Measurements from ENCODE around the gene PRPF19. TPM values are rescaled to one million over a fixed set of nuclear protein-coding genes. Genes with fewer than 3 reads are reported as not detected.

Gene PRPF19
- total RNA-seq, 1 experiment from 2014 or later: 115 TPM

DNA sequence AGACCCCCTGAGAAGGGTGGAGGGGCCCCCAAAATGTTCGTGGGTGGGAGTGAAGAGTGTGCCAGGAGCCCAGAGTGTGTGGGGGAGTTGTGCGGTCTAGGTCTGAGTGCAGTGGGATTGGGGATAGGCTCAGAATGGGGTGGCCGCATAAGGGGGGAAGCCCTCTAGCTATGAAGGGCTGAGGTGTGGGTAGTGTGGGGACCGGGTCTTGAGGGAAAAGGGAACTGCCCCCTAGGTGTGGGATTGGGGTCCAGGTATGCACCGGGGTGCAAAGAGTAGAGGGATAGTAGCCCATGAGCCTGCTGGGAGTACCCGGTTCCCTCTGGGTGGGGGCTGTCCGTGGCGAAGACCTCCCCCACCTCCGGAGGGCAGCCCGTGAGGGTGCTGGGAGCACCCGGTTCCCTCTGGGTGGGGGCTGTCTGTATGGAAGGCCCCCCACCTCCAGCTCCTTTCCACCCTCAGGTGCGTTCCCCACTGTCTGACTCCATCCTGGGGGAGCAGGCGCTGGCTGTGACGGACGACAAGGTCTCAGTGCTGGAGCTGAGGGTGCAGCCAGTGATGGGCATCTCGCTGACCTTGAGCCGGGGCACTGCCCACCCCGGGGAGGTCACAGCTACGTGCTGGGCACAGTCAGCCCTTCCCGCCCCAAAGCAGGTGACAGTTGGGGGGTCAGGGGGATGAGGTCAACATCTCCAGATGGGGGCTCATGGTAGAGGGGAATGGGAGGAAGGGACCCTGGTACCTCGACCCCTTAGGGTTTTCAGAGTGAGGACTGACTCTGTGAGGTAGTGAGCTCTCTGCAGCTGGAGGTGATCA lies 28.6 kb upstream of the PRPF19 start:
- H3K4me3 Mint-ChIP-seq (ENCODE audit: unreplicated experiment): no peak overlapping the region
- TF ChIP-seq, protein P1, sequence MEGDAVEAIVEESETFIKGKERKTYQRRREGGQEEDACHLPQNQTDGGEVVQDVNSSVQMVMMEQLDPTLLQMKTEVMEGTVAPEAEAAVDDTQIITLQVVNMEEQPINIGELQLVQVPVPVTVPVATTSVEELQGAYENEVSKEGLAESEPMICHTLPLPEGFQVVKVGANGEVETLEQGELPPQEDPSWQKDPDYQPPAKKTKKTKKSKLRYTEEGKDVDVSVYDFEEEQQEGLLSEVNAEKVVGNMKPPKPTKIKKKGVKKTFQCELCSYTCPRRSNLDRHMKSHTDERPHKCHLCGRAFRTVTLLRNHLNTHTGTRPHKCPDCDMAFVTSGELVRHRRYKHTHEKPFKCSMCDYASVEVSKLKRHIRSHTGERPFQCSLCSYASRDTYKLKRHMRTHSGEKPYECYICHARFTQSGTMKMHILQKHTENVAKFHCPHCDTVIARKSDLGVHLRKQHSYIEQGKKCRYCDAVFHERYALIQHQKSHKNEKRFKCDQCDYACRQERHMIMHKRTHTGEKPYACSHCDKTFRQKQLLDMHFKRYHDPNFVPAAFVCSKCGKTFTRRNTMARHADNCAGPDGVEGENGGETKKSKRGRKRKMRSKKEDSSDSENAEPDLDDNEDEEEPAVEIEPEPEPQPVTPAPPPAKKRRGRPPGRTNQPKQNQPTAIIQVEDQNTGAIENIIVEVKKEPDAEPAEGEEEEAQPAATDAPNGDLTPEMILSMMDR (IDR thresholded peaks at IDR 0.05; ENCODE audit: unreplicated experiment): no peak
- H3K27me3 Mint-ChIP-seq (ENCODE audit: insufficient read depth, unreplicated experiment): peaks cover 7% of the 10 kb centered on the region
- POLR2A ChIA-PET: no interaction called here
- H3K9me3 Mint-ChIP-seq (ENCODE audit: unreplicated experiment): no peaks in the 10 kb centered on the region
- H3K27ac Mint-ChIP-seq (ENCODE audit: low read depth, unreplicated experiment): no peak overlapping the region
- DNase-seq (ENCODE audit: unreplicated experiment): no peak
- no peaks in the 10 kb centered on the region for H3K4me1 Mint-ChIP-seq (ENCODE audit: insufficient read depth, unreplicated experiment)
- no TSS peak for BruUV-seq (replicated peaks)
- intact Hi-C loops (cut with micrococcal nuclease): no loop called here
- CTCF ChIA-PET: interaction anchor here (0.6 to 1.2 kb wide), 3 partner anchors 36 to 649 kb away, joined by 3 read pairs; no protein-coding TSS in a partner anchor
- H3K36me3 Mint-ChIP-seq (ENCODE audit: insufficient read depth, unreplicated experiment): peaks cover 6% of the 10 kb centered on the region

DNA sequence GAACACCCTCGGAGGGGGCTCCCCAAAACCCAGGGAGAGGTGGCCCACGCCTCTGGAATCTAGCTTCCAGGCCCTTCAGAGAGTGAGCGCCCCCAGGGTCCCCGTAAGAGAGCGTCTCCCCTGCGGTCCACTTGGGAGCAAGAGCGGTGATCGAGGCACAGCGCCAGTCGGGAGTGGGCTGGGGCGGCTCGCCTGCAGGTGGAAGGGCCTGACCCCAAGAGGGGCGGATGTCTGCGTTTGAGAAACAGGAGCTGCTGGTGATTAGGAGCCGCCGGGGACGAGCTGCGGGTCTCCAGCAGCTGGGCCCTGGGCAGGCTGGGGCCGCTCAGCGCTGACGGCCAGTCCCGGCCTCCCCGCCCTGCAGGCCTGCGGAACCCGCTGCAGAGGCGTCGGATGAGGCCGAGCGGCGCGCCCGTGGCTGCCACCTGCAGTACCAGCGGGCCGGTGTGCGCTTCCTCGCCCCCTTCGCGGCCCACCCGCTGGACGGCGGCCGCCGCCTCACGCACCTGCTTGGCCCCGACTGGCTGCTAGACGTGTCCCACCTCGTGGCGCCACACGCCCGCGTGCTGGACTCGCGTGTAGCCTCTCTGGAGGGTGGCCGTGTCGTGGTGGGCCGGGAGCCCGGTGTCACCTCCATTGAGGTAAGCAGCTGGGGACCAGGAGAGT lies 27.9 kb upstream of the PRPF19 start:
- H3K36me3 Mint-ChIP-seq (ENCODE audit: insufficient read depth, unreplicated experiment): peaks cover 6% of the 10 kb centered on the region
- H3K27me3 Mint-ChIP-seq (ENCODE audit: insufficient read depth, unreplicated experiment): peaks cover 5% of the 10 kb centered on the region
- intact Hi-C loops (cut with micrococcal nuclease): no loop called here
- H3K4me3 Mint-ChIP-seq (ENCODE audit: unreplicated experiment): no peak overlapping the region
- H3K9me3 Mint-ChIP-seq (ENCODE audit: unreplicated experiment): no peaks in the 10 kb centered on the region
- ChIA-PET POLR2A (no interaction called here), CTCF (interaction anchor here (0.6 to 1.2 kb wide), 3 partner anchors 35 to 650 kb away, joined by 3 read pairs; no protein-coding TSS in a partner anchor)
- peak overlapping the region; percentile 6 for H3K27ac Mint-ChIP-seq (ENCODE audit: low read depth, unreplicated experiment)
- BruUV-seq (replicated peaks): no TSS peak
- H3K4me1 Mint-ChIP-seq (ENCODE audit: insufficient read depth, unreplicated experiment): no peaks in the 10 kb centered on the region
- TF ChIP-seq, protein P1 (IDR thresholded peaks at IDR 0.05; ENCODE audit: unreplicated experiment): no peak
- no peak for DNase-seq (ENCODE audit: unreplicated experiment)

DNA sequence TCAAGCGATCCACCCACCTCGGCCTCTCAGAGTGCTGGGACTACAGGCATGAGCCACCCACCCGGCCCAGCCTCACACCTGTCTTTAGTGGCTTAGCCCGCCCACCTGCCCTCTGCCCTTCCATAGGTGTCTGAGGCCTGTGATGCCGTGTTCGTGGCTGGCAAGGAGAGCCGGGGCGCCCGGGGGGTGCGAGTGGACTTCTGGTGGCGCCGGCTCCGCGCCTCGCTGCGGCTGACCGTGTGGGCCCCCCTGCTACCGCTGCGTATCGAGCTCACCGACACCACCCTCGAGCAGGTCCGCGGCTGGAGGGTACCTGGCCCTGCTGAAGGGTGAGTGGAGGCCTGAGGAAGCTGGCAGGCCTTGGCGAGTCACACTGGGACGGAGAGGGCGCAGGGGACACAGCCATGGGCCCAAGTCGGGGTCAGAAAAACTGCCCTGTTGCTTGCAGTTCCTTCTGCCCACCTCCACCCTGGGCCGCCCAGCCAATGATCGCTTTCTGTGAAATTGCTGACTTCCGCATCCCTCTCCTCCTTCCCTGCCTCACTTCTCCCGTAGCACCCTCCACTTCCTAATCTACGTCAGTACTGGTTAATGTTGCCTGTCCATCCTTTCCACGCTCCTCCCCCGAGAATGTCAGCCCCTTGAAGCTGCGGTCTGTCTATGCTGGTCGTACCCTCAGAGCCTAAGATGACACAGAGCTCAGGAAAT lies 27.2 kb upstream of the PRPF19 start:
- no peaks in the 10 kb centered on the region for H3K4me1 Mint-ChIP-seq (ENCODE audit: insufficient read depth, unreplicated experiment)
- H3K27me3 Mint-ChIP-seq (ENCODE audit: insufficient read depth, unreplicated experiment): no peaks in the 10 kb centered on the region
- H3K4me3 Mint-ChIP-seq (ENCODE audit: unreplicated experiment): no peak overlapping the region
- ChIA-PET CTCF (interaction anchor here (1.0 kb wide), 1 partner anchor 34 kb away, joined by 3 read pairs; no protein-coding TSS in a partner anchor), POLR2A (no interaction called here)
- peaks cover 6% of the 10 kb centered on the region for H3K36me3 Mint-ChIP-seq (ENCODE audit: insufficient read depth, unreplicated experiment)
- intact Hi-C loops (cut with micrococcal nuclease): no loop called here
- peak overlapping the region; percentile 6 for H3K27ac Mint-ChIP-seq (ENCODE audit: low read depth, unreplicated experiment)
- DNase-seq (ENCODE audit: unreplicated experiment): no peak
- no TSS peak for BruUV-seq (replicated peaks)
- no peaks in the 10 kb centered on the region for H3K9me3 Mint-ChIP-seq (ENCODE audit: unreplicated experiment)
- TF ChIP-seq, protein P1 (IDR thresholded peaks at IDR 0.05; ENCODE audit: unreplicated experiment): no peak
